Fibroblast of villous mesenchyme (primary cell): ENCODE data around the gene COPS3. TPM values are rescaled to one million over a fixed set of nuclear protein-coding genes. Genes with fewer than 3 reads are reported as not detected.

Experiments
- DNase-seq: peaks from one replicate; pipeline ENCODE4 v3.0.0-alpha.2; 2010; ENCODE audit warnings: low read depth
- H3K4me3 ChIP-seq: 2 replicates; pipeline ENCODE4 v1.5.1; 2011; ENCODE audit warnings: low read depth, mild to moderate bottlenecking, low read length
- CTCF ChIP-seq: IDR thresholded peaks from 2 replicates; pipeline ENCODE4 v1.5.1; 2012; ENCODE audit warnings: low read depth, mild to moderate bottlenecking, low read length; ENCODE audit not compliant: insufficient read depth
- total RNA-seq: library from RNA; depleted of rRNA; stranded (reverse); fragments of >200 nt; gene quantifications from 2 replicates; pipeline ENCODE4 v1.2.3, GENCODE V29; 2012

The COPS3 gene
- total RNA-seq, 1 donor, result 93.7 TPM

DNA sequence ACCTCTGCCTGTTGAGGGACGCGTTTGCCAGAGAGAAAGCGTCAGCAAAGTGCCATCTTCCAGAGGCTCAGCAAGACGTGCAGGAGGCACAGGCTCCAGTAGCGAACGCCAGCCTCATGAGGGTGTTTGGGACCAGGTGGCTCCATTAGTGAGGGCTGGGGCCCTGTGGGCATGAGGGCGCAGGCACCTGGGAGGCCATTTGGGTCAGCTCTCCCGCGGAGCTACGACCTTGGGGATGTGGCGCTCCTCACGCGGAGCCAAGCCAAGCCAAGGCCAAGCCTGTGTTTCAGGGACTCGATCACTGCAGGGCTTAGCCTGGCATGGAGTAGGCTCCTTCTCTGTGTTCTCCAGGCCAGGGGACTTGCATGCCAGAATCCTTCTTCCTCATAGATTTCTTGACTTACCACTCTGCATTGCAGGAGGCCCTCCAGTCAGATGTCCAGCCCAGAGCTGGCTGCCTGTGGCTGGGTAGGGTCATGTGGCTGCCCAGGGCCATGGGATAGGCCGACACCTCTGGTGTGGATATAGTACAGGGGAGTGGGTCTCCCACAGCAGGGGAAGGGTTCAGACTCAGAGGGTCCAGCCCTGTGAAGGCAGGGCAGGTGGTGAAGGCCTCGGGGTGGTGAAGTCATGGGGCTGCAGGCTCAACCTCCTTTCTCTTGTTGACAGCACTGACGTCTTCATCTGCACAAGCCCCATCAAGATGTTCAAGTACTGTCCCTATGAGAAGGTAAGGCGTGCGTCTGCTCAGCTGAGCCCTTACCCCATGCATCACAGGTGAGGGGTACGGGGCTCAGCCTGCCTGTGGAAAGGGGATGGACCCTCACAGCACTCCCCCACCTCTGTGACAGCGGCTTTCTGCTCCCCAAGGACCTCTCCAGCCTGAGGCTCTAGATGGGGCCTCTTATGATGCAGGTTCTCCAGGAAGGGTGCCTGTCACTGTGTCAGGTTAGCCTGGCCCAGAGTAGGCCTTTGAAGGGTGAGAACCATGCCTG lies 41.8 kb upstream of the COPS3 start:
- no peak for DNase-seq
- no peak overlapping the region for H3K4me3 ChIP-seq
- TF ChIP-seq CTCF, result no peak

DNA sequence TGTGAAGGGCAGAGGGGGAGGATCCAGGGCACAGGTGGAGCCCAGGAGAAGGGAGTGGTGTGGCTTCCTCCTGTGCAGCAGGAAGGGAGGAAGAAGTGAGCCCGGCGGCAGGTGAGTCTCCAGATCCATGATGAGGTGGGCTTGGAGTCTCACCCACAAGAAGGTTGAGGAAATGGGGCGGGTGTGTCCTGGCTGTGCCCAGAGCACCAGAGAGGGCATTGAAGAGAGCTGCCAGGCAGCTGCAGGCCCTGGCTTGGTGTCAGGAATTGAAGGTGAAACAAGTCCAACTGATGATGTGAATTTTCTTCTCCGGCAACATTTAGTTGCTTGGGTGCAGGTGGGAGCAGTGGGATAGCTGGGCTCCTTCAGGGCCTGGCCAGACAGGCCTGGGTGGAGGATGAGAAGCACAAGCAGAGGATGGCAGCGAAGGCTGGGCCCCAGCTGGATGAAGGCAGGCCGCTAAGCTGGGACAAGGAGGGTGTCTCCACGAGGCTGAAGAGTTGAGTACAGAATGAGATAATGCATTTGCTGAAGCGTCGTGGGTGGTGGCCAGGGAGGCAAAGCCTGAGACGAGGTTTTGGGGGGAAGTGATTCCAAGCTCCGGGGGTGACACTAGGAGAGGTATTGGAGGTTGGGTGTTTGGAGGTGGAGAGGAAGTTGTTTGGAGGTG lies 40.4 kb upstream of the COPS3 start:
- DNase-seq, result no peak
- no peak for TF ChIP-seq CTCF

GRCh38 chr17:17320911-17321220 lies 39.8 kb upstream of the COPS3 start:
- no peak for TF ChIP-seq CTCF
- no peak overlapping the region for H3K4me3 ChIP-seq
- no peak for DNase-seq

More for the DNA sequence above, 40.4 kb upstream of the COPS3 start:
- H3K4me3 ChIP-seq, result no peak overlapping the region

DNA sequence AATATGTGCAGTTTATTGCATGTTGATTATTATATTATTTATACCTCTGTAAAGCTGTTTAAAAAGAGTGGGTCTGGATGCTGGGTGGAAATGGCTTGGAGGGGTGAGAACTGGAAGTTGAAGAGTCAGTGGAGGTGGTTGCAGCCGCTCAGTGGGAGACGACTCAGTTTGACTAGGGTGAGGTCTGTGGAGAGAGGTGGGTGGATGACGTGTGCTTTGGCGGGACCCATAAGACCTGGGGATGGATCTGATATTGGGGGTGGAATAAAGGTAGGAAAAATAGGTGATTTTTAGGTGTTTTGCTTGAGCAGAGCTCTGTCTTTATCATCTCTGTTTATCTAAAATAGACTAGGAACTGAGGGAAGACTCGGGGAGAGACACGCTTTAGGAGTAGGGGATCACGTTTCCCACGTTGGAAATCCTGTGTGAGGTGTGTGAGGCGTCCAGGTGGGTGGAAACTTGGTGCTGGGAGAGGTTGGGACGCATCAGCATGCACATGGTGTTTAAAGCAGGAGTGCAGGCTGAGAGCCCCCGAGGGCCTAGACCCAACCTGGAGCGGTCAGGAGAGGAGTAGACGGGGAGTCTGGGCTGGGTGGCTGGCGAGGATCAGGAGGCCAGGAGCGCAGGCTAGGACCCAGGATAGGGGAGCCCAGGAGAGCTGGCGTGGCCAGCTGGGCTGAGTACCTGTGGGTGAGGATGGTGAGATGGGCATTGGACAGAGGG lies 39.3 kb upstream of the COPS3 start:
- no peak for DNase-seq
- H3K4me3 ChIP-seq, result no peak overlapping the region
- no peak for TF ChIP-seq CTCF

GRCh38 chr17:17315142-17315821 lies 34.2 kb upstream of the COPS3 start:
- no peak for DNase-seq
- H3K4me3 ChIP-seq, result no peak overlapping the region
- TF ChIP-seq CTCF, result no peak

DNA sequence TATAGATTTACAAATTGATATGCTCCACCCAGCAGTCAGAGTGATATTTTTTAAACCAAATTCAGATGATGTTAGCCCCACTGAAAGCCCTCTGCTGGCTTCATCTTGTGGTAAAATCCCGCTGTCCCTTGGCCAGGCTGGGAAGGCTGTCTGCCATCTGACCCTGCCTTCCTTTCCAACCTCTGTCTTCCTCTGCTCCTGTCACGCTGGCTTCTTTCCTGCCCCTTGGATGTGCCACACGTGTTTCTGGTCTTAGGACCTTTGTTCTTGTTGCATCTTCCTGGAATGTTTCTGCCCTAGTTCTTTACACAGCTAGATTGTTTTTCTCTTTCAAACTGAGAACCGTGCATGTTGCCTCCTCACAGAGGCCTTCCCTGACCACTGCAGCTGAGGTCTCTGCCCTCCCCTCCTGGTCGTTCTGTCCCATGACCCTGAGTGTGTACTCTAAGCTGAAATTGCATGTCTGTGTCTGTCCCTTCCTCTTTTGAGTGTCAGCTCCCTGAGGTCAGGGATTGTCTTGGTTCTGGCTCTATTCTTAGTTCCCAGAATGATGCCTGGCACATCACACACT lies 33.5 kb upstream of the COPS3 start:
- no peak for TF ChIP-seq CTCF
- DNase-seq, result no peak
- H3K4me3 ChIP-seq, result no peak overlapping the region
